Measurements from ENCODE around the gene TMX4. TPM values are rescaled to one million over a fixed set of nuclear protein-coding genes. Genes with fewer than 3 reads are reported as not detected.
"Not testable (repeated sequence)": the region's sequence is repeated elsewhere in the genome, so short reads cannot be mapped to it uniquely, and the experiment has no call there.

Gene TMX4
- total and polyA plus RNA-seq, 2 of the 8 experiments (the other 6 are each of a cell fraction or from before 2014, with no cell fraction given), result 2.1 to 7.8 TPM

DNA sequence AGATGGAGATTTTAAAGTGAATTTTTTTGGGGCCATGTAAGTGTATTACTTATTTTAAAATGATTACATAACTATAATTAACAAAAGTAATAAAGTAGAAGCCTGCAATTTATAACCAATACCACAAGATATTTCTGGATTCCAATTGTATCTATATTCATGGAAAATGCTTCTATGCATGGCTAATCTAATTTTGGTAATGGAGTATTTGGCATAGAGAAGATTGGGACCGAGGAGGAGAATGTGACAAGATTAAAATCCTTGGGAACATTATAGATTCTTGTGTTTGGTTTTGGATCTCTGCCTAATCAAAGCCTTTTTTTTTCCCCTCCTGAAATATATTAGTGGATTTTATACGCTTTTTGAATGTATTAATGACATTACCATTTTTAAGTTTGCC is 12.9 kb upstream of the TMX4 start (continued):
- TF ChIP-seq YY1 (IDR thresholded peaks at IDR 0.05; ENCODE audit: low read depth, low read length), result no peak

- FAIRE-seq; H2BK120ac ChIP-seq (replicated peaks; ENCODE audit: low read depth, low read length); H3K23ac ChIP-seq (ENCODE audit: insufficient read length); H3K4me2 ChIP-seq (ENCODE audit: insufficient read depth in 1 of 2, low read depth in 2 of 2, low read length in 2 of 2); H3K9me3 ChIP-seq (ENCODE audit: insufficient read depth in 2 of 2, low read depth in 1 of 2, low read length in 1 of 2); H2BK15ac ChIP-seq (ENCODE audit: low read length); CTCF ChIA-PET (ENCODE audit: partially characterized antibody); H3K27ac ChIP-seq (ENCODE audit: low read depth, low read length); H3K79me2 ChIP-seq (ENCODE audit: control insufficient read depth in 1 of 2, insufficient read depth in 2 of 2, low read length in 2 of 2); H2BK12ac ChIP-seq (ENCODE audit: low read depth, low read length); H2BK20ac ChIP-seq (ENCODE audit: low read length); H3K14ac ChIP-seq (ENCODE audit: insufficient read length); H3K9ac ChIP-seq (replicated peaks in 1 of 4; ENCODE audit: extremely low read depth in 1 of 4, low read depth in 3 of 4, low read length in 3 of 4); H3K36me3 ChIP-seq (ENCODE audit: control insufficient read depth in 2 of 4, insufficient read depth in 4 of 4, low read length in 3 of 4); H4K5ac ChIP-seq (ENCODE audit: insufficient read length, low read depth, low read length); H2BK5ac ChIP-seq (ENCODE audit: low read depth, low read length); H3K79me1 ChIP-seq (ENCODE audit: low read depth, low read length); H4K8ac ChIP-seq (ENCODE audit: extremely low read depth, insufficient read depth, low read length); H4K91ac ChIP-seq (replicated peaks; ENCODE audit: insufficient read length, low read length); H3K4ac ChIP-seq (replicated peaks; ENCODE audit: insufficient read length, low read depth, low read length); DNase-seq (ENCODE audit: low read depth in 1 of 2, low spot score in 2 of 2); H3K4me1 ChIP-seq (replicated peaks in 1 of 4; ENCODE audit: control insufficient read depth in 3 of 4, insufficient read depth in 4 of 4, low read length in 3 of 4); H2AK5ac ChIP-seq (ENCODE audit: low read depth, low read length); H4K20me1 ChIP-seq (replicated peaks in 1 of 2; ENCODE audit: control insufficient read depth in 1 of 2, insufficient read depth in 2 of 2, low read length in 2 of 2); H3K18ac ChIP-seq (ENCODE audit: extremely low read depth, low read length); H3K4me3 ChIP-seq (ENCODE audit: extremely low read depth in 1 of 4, insufficient read depth in 2 of 4, low read depth in 3 of 4, low read length in 4 of 4); H3K27me3 ChIP-seq (replicated peaks in 1 of 4; ENCODE audit: control insufficient read depth in 3 of 4, extremely low read depth in 1 of 4, insufficient read depth in 3 of 4, low read length in 3 of 4); H2AFZ ChIP-seq (ENCODE audit: low read length); H3K23me2 ChIP-seq (ENCODE audit: low read depth, low read length): not testable (repeated sequence)
- H3K56ac ChIP-seq (replicated peaks; ENCODE audit: insufficient read length, low read depth, low read length), result peak overlapping the region; percentile 99
- POLR2A ChIA-PET (ENCODE audit: partially characterized antibody), result interaction anchor here (1.4 kb wide), 1 partner anchor 12 kb away, joined by 3 read pairs; the partner anchor contains the start of gene TMX4
Measured at GRCh38 chr20:8031539-8031938, 12.0 kb upstream of the TMX4 start.

All from H1 (cell line).